K562 (cell line): ENCODE data around the gene BTRC. TPM values are rescaled to one million over a fixed set of nuclear protein-coding genes. Genes with fewer than 3 reads are reported as not detected.

ENCODE experiments used
- ATAC-seq: fragments of 200-7000 bp; cut with Tn5 transposase; 3 replicates; pipeline ENCODE4 v1.9.1; 2020; ENCODE audit warnings: moderate library complexity
- BruUV-seq: library from RNA; stranded (reverse); fragments of 400-500 nt; replicated peaks from 2 replicates; lab custom pipeline; 2021; lab: Mats Ljungman, UMichigan
- CTCF ChIA-PET: fragments of 300-600 bp; formaldehyde crosslinking; extraction: SDS; loops from one replicate; lab custom pipeline; 2021; ENCODE audit warnings: low intra/inter-chr PET ratio; lab: Yijun Ruan, JAX
- POLR2A ChIA-PET: fragments of 300-600, 350-650 bp; sonication (Branson Sonifier 250); formaldehyde crosslinking; extraction: SDS; loops from one replicate; lab custom pipeline; 2021; ENCODE audit warnings: antibody characterized with exemption, inconsistent platforms; lab: Yijun Ruan, JAX
- DNase-seq, 4 experiments: peaks; one replicate each; pipeline versions ENCODE4 v3.0.0 to v3.0.0-alpha.2; 2011 to 2018; ENCODE audit warnings: low spot score in 3 of 4, mixed read lengths in 3 of 4; ENCODE audit errors: extremely low read depth in 1 of 4
- FAIRE-seq: peaks from 2 replicates; lab custom pipeline; 2011; peaks lifted over from hg19 to GRCh38; lab: Jason Lieb, UNC
- H2AFZ ChIP-seq: 2 replicates; pipeline ENCODE4 v1.6.0; 2011; ENCODE audit warnings: low read depth, low read length, control low read depth, inconsistent platforms
- H3K27ac ChIP-seq: fragments of 200-600 bp; 3 replicates; pipeline ENCODE4 v1.8.0; 2011; ENCODE audit warnings: low read depth, mild to moderate bottlenecking, control low read depth, inconsistent platforms, low read length, moderate library complexity, mixed read lengths; ENCODE audit errors: extremely low read depth
- H3K27me3 ChIP-seq, 2 experiments: fragments of 300-600 bp in 1 of 2; 2 replicates in 1 of 2; 3 replicates in 1 of 2; pipeline versions ENCODE4 v1.6.0 to v1.8.0; 2011; ENCODE audit warnings: inconsistent platforms in 2 of 2, low read length in 2 of 2, mild to moderate bottlenecking in 1 of 2, mixed read lengths in 1 of 2, moderate library complexity in 1 of 2; ENCODE audit not compliant: control insufficient read depth in 2 of 2, insufficient read depth in 2 of 2
- H3K36me3 ChIP-seq: fragments of 300-600 bp; 3 replicates; pipeline ENCODE4 v1.8.0; 2011; ENCODE audit warnings: mild to moderate bottlenecking, low read length, inconsistent platforms; ENCODE audit not compliant: control insufficient read depth, insufficient read depth
- H3K4me1 ChIP-seq, 2 experiments: fragments of 200-600 bp in 1 of 2; replicated peaks in 1 of 2; 2 replicates in 1 of 2; 3 replicates in 1 of 2; pipeline versions ENCODE4 v1.5.1 to v1.8.0; 2011; ENCODE audit warnings: inconsistent platforms in 2 of 2, low read length in 2 of 2, mild to moderate bottlenecking in 1 of 2, mixed read lengths in 1 of 2, moderate library complexity in 1 of 2; ENCODE audit not compliant: control insufficient read depth in 2 of 2, insufficient read depth in 2 of 2
- H3K4me2 ChIP-seq: 2 replicates; pipeline ENCODE4 v1.6.1; 2011; ENCODE audit warnings: low read length, control low read depth, inconsistent platforms, mixed read lengths; ENCODE audit not compliant: insufficient read depth
- H3K4me3 ChIP-seq: fragments of 200-600 bp; sonication (generic), shearing (Covaris generic); 2 replicates; pipeline ENCODE4 v1.5.1; 2016; ENCODE audit warnings: control low read depth, inconsistent platforms
- H3K79me2 ChIP-seq: fragments of 200-600 bp; 3 replicates; pipeline ENCODE4 v1.8.0; 2011; ENCODE audit warnings: low read length, inconsistent platforms; ENCODE audit not compliant: control insufficient read depth, insufficient read depth
- H3K9ac ChIP-seq, 2 experiments: 2 replicates each; pipeline versions ENCODE4 v1.6.0 to v1.6.1; 2011; ENCODE audit warnings: low read depth in 2 of 2, low read length in 2 of 2, control low read depth in 1 of 2, inconsistent platforms in 1 of 2, mild to moderate bottlenecking in 1 of 2, mixed read lengths in 1 of 2; ENCODE audit not compliant: insufficient read depth in 1 of 2
- H3K9me1 ChIP-seq: one replicate; pipeline ENCODE4 v1.6.0; 2011; ENCODE audit warnings: inconsistent platforms, mild to moderate bottlenecking, low read length, moderate library complexity; ENCODE audit not compliant: control insufficient read depth, insufficient read depth
- H3K9me3 ChIP-seq: replicated peaks from 2 replicates; pipeline ENCODE4 v1.5.1; 2011; ENCODE audit warnings: low read depth, low read length, inconsistent platforms; ENCODE audit not compliant: control insufficient read depth, insufficient read depth
- H4K20me1 ChIP-seq: replicated peaks from 2 replicates; pipeline ENCODE4 v1.6.1; 2011; ENCODE audit warnings: low read length, inconsistent platforms, mixed read lengths; ENCODE audit not compliant: control insufficient read depth, insufficient read depth
- ETS2 ChIP-seq: IDR thresholded peaks from 2 replicates; pipeline ENCODE4 v1.6.1; 2016; ENCODE audit warnings: borderline replicate concordance, missing genetic modification characterization, mild to moderate bottlenecking, moderate library complexity, missing compliant biosample characterization; ENCODE audit not compliant: poor library complexity, severe bottlenecking
- ETV1 ChIP-seq: fragments of 450-650 bp; conservative IDR thresholded peaks from 2 replicates; pipeline ENCODE4 v1.6.1; 2016; ENCODE audit warnings: missing genetic modification characterization, control low read depth, low read depth, missing compliant biosample characterization
- GTF2A2 ChIP-seq: IDR thresholded peaks from 2 replicates; pipeline ENCODE4 v1.6.1; 2016; ENCODE audit warnings: mild to moderate bottlenecking, missing genetic modification characterization, missing compliant biosample characterization
- HDAC6 ChIP-seq: IDR thresholded peaks from 2 replicates; pipeline ENCODE4 v1.6.1; 2012; ENCODE audit warnings: low read depth, mild to moderate bottlenecking, control low read depth, inconsistent platforms, low read length, moderate library complexity
- HSF4 ChIP-seq: fragments of 250-450 bp; sonication (Bioruptor Pico); IDR thresholded peaks from 2 replicates; pipeline ENCODE4 v2.1.2; 2022; ENCODE audit warnings: mild to moderate bottlenecking, moderate library complexity, borderline replicate concordance
- ILF3 ChIP-seq: fragments of 450-650 bp; IDR thresholded peaks from 2 replicates; pipeline ENCODE4 v1.6.1; 2018; ENCODE audit warnings: antibody characterized with exemption, mild to moderate bottlenecking, moderate library complexity, borderline replicate concordance
- NBN ChIP-seq: fragments of 450-650 bp; IDR thresholded peaks from 2 replicates; pipeline ENCODE4 v1.6.1; 2016; ENCODE audit warnings: low read depth, mild to moderate bottlenecking
- NCOA2 ChIP-seq, 2 experiments: fragments of 450-650 bp; IDR thresholded peaks; 2 replicates each; pipeline ENCODE4 v1.6.1; 2018; ENCODE audit warnings: mild to moderate bottlenecking in 2 of 2, moderate library complexity in 1 of 2; ENCODE audit not compliant: partially characterized antibody in 2 of 2
- NR2C2 ChIP-seq, 2 experiments: fragments of 200-800 bp in 1 of 2; sonication (Bioruptor generic) in 1 of 2; sonication (generic) in 1 of 2; formaldehyde crosslinking in 1 of 2; IDR thresholded peaks; 2 replicates each; pipeline versions ENCODE4 v1.6.1 to v1.8.0; 2016 to 2022; ENCODE audit warnings: mild to moderate bottlenecking in 1 of 2, missing compliant biosample characterization in 1 of 2, missing genetic modification characterization in 1 of 2, missing genetic modification reagents in 1 of 2
- PHF20 ChIP-seq: fragments of 450-650 bp; IDR thresholded peaks from 2 replicates; pipeline ENCODE4 v1.6.1; 2018; ENCODE audit not compliant: partially characterized antibody
- POLR2A ChIP-seq: fragments of 450-650 bp; conservative IDR thresholded peaks from 2 replicates; pipeline ENCODE4 v1.6.1; 2016
- PTBP1 ChIP-seq: fragments of 200-400 bp; formaldehyde crosslinking; IDR thresholded peaks from 2 replicates; pipeline ENCODE4 v1.6.1; 2017; ENCODE audit warnings: low read depth, low read length
- SRSF1 ChIP-seq: fragments of 200-400 bp; formaldehyde crosslinking; IDR thresholded peaks from 2 replicates; pipeline ENCODE4 v1.6.1; 2017; ENCODE audit warnings: mild to moderate bottlenecking, low read depth, low read length, moderate library complexity
- ZBTB1 ChIP-seq: sonication (generic); formaldehyde crosslinking; IDR thresholded peaks from 2 replicates; pipeline ENCODE4 v1.8.1; 2023; ENCODE audit warnings: missing genetic modification reagents, low read depth, mild to moderate bottlenecking, borderline replicate concordance
- ZBTB17 ChIP-seq: fragments of 450-650 bp; formaldehyde crosslinking; IDR thresholded peaks from 2 replicates; pipeline ENCODE4 v1.4.0; 2020; ENCODE audit warnings: mild to moderate bottlenecking
- ZNF143 ChIP-seq: sonication (generic); formaldehyde crosslinking; IDR thresholded peaks from 2 replicates; pipeline ENCODE4 v1.9.0; 2022; ENCODE audit warnings: mild to moderate bottlenecking, missing genetic modification reagents
- ZNF224 ChIP-seq: sonication (generic); formaldehyde crosslinking; IDR thresholded peaks from 2 replicates; pipeline ENCODE4 v1.8.0; 2022; ENCODE audit warnings: mild to moderate bottlenecking, missing genetic modification reagents
- ZNF274 ChIP-seq: IDR thresholded peaks from 2 replicates; pipeline ENCODE4 v1.6.1; 2011; ENCODE audit warnings: low read depth, mild to moderate bottlenecking, low read length, moderate library complexity, borderline replicate concordance
- ZNF707 ChIP-seq: fragments of 250-450 bp; sonication (Bioruptor Pico); conservative IDR thresholded peaks from 2 replicates; pipeline ENCODE4 v1.8.0; 2022; ENCODE audit warnings: inconsistent platforms, mild to moderate bottlenecking, moderate library complexity
- WGBS: fragments of 100-300 bp; shearing (Covaris generic); methylation state at CpG from one replicate; pipeline ENCODE4 v1.1.6; 2016; ENCODE audit warnings: low coverage, mixed read lengths; ENCODE audit not compliant: insufficient coverage; ENCODE audit errors: missing lambda C conversion rate; 5-methylcytosine and 5-hydroxymethylcytosine counted together
- in situ Hi-C: fragments of 300-500 bp; cut with MboI; formaldehyde crosslinking; loops from 4 replicates; pipeline ENCODE4 v1.15.0; 2018; ENCODE audit warnings: inconsistent platforms, mixed read lengths
- intact Hi-C: fragments of 100-400 bp; cut with micrococcal nuclease; formaldehyde crosslinking; loops from 2 replicates; pipeline ENCODE4 v1.14.2; 2022
- polyA plus RNA-seq, 8 experiments: library from polyadenylated mRNA; depleted of rRNA in 4 of 8; stranded (reverse) in 5 of 8; unstranded in 3 of 8; fragments of >200 nt; fragmentation: Nextera tagmentation in 2 of 8; fragmentation: Illumina TruSeq in 1 of 8; extraction: Ambion mirVana in 2 of 8; extraction: Trizol in 1 of 8; gene quantifications; 2 replicates each; pipeline versions ENCODE4 v1.2.1 to v1.2.3, GENCODE V29; 2011 to 2014; ENCODE audit warnings: inconsistent platforms in 1 of 8, missing spikeins in 1 of 8
- total RNA-seq, 7 experiments: library from RNA; depleted of rRNA in 6 of 7; stranded (reverse); fragments of >200 nt in 6 of 7; fragmentation: Illumina TruSeq in 2 of 7; extraction: Trizol in 2 of 7; gene quantifications; 2 replicates each; pipeline versions ENCODE4 v1.2.1 to v1.2.3, GENCODE V29; 2011 to 2021; ENCODE audit warnings: low replicate concordance in 1 of 7
- TF ChIP-seq, protein P1 (sequence below): sonication (generic); formaldehyde crosslinking; IDR thresholded peaks from 2 replicates; pipeline ENCODE4 v1.9.0; 2022; ENCODE audit warnings: mild to moderate bottlenecking, missing genetic modification reagents
- TF ChIP-seq, protein P2 (sequence below), 2 experiments: fragments of 450-650 bp; conservative IDR thresholded peaks; 2 replicates each; pipeline ENCODE4 v1.6.1; 2017; ENCODE audit warnings: mild to moderate bottlenecking in 2 of 2, moderate library complexity in 2 of 2

Gene BTRC
- total and polyA plus RNA-seq, 9 of the 15 experiments (the other 6 are each of a cell fraction or from before 2014, with no cell fraction given) = 1.6 to 15.4 (median 7.0) TPM

DNA sequence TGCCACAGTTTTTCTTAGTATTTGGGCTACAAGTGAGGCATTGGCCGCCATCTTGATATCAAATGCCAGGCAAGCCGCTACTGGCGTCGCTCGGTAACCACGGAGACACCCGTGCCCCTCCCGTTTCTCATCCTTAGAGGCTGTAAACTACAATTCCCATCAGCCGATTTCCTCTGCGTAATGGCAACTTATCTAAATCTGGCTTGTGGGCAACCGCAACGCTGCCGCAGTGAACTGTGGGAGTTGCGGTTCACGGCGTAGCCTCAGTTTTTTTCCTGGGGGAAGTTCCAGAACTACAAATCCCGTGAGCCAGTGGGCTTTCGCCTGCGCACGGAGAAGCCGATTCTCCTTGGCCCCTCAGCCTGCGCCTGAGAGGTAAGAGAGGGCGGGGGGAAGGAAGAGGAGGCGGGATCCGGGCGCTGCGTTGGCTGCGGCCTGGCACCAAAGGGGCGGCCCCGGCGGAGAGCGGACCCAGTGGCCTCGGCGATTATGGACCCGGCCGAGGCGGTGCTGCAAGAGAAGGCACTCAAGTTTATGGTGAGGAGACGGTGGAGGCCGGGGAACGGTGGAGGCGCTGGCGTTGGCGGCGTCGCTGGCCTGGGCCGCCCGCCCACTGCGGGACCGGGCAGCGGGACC, at the start of gene BTRC (continued):
- TF ChIP-seq, protein P1, sequence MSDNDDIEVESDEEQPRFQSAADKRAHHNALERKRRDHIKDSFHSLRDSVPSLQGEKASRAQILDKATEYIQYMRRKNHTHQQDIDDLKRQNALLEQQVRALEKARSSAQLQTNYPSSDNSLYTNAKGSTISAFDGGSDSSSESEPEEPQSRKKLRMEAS (CRISPR knock-in tag) = no peak
- TF ChIP-seq ZNF143 (CRISPR knock-in tag) (peak; percentile 98), HDAC6 (no peak)

DNA sequence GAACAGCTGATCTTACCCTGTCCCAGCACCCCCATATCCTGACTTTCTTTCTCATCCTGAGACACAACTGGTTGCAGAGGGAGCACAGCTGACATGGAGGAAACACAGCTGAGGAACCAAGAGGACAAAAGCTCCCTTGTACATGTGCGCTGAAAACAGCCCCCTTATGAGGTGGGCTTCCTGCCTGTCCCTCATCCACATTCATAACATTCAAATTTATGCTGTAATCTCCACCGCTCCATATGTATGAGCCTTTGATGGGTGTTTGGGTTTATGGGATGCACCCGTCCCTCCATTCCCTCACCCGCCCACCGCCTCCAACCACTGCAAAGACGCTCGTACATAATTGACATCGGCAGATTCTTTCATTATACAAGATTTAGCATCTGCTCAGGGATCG, 49.6 kb upstream of the BTRC start:
- Histone ChIP-seq H3K79me2 (no peaks in the 10 kb centered on the region), H2AFZ (no peak overlapping the region), H3K27ac (no peak overlapping the region), H3K4me1 (no peaks in the 10 kb centered on the region), H3K9me1 (no peaks in the 10 kb centered on the region), H4K20me1 (no peaks in the 10 kb centered on the region), H3K9ac (no peak overlapping the region), H3K9me3 (no peaks in the 10 kb centered on the region), H3K4me2 (no peak overlapping the region), H3K4me3 (no peak overlapping the region), H3K27me3 (peaks cover 6 to 28% of the 10 kb centered on the region in 2 experiments; a peak in 4 of 5 replicates), H3K36me3 (no peaks in the 10 kb centered on the region)
- intact Hi-C loops = no loop called here
- DNase-seq (no peak), FAIRE-seq (no peak), ATAC-seq (no peak)
- WGBS = 30% methylated on average over 9 of the region's 9 CpGs
- in situ Hi-C loops = loop anchor here (5.0 kb wide), 2 partner anchors 138 to 263 kb away; no protein-coding TSS in a partner anchor
- ChIA-PET POLR2A (interaction anchor here (0.5 kb wide), 1 partner anchor 57 kb away, joined by 5 read pairs; no protein-coding TSS in a partner anchor), CTCF (no interaction called here)
- BruUV-seq = no TSS peak
- no peak for TF ChIP-seq PTBP1
- TF ChIP-seq HSF4 (CRISPR knock-in tag) = no peak
- no peak for TF ChIP-seq NBN
- no peak for TF ChIP-seq ETV1 (tag)
- no peak for TF ChIP-seq NCOA2 (IDR thresholded peaks at IDR 0.05; ENCODE audit: partially characterized antibody in 2 of 2)
- no peak for TF ChIP-seq ZNF707
- TF ChIP-seq ZNF274 = no peak
- no peak for TF ChIP-seq POLR2A
- TF ChIP-seq ZNF224 (CRISPR knock-in tag) = no peak
- no peak for TF ChIP-seq NR2C2 (CRISPR knock-in tag; IDR thresholded peaks at IDR 0.05)
- no peak for TF ChIP-seq NR2C2 (tag; IDR thresholded peaks at IDR 0.05)
- TF ChIP-seq ZBTB17 = no peak
- TF ChIP-seq ETS2 (tag) = no peak
- no peak for TF ChIP-seq ILF3
- TF ChIP-seq ZBTB1 (CRISPR knock-in tag) = no peak
- TF ChIP-seq, protein P2, sequence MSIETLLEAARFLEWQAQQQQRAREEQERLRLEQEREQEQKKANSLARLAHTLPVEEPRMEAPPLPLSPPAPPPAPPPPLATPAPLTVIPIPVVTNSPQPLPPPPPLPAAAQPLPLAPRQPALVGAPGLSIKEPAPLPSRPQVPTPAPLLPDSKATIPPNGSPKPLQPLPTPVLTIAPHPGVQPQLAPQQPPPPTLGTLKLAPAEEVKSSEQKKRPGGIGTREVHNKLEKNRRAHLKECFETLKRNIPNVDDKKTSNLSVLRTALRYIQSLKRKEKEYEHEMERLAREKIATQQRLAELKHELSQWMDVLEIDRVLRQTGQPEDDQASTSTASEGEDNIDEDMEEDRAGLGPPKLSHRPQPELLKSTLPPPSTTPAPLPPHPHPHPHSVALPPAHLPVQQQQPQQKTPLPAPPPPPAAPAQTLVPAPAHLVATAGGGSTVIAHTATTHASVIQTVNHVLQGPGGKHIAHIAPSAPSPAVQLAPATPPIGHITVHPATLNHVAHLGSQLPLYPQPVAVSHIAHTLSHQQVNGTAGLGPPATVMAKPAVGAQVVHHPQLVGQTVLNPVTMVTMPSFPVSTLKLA (conservative IDR thresholded peaks at IDR 0.05) = no peak
- TF ChIP-seq SRSF1 = no peak
- TF ChIP-seq PHF20 = no peak
- no peak for TF ChIP-seq GTF2A2 (tag)
